C4-2B (cell line): ENCODE data around the gene BANK1.

Experiments
- CTCF ChIP-seq: fragments of 450-650 bp; conservative IDR thresholded peaks from 2 replicates; pipeline ENCODE4 v1.5.1; 2017; ENCODE audit warnings: mild to moderate bottlenecking
- ZFX ChIP-seq: fragments of 450-650 bp; IDR thresholded peaks from 2 replicates; pipeline ENCODE4 v1.6.1; 2017

GRCh38 chr4:101993002-101993841 is 202.7 kb downstream of the BANK1 start:
- no peak for TF ChIP-seq CTCF
- TF ChIP-seq ZFX = no peak
